GM10248 (cell line): ENCODE results near the gene TEX55.

Source experiments
- CTCF ChIA-PET: fragments of 300-600 bp; sonication (Branson Sonifier 250); formaldehyde crosslinking; extraction: SDS; loops from one replicate; lab custom pipeline; 2021; ENCODE audit warnings: antibody characterized with exemption; lab: Yijun Ruan, JAX
- POLR2A ChIA-PET: fragments of 350-650 bp; sonication (Branson Sonifier 250); formaldehyde crosslinking; extraction: SDS; loops from one replicate; lab custom pipeline; 2020; ENCODE audit warnings: antibody characterized with exemption; lab: Yijun Ruan, JAX
- DNase-seq: peaks from one replicate; pipeline ENCODE4 v3.0.0; 2012; ENCODE audit errors: extremely low spot score
- TF ChIP-seq, protein P1 (sequence below): IDR thresholded peaks from 2 replicates; pipeline ENCODE4 v1.5.1; 2012; ENCODE audit warnings: mild to moderate bottlenecking, low read depth; ENCODE audit errors: extremely low read depth, missing control alignments, control extremely low read depth

The TEX55 gene

DNA sequence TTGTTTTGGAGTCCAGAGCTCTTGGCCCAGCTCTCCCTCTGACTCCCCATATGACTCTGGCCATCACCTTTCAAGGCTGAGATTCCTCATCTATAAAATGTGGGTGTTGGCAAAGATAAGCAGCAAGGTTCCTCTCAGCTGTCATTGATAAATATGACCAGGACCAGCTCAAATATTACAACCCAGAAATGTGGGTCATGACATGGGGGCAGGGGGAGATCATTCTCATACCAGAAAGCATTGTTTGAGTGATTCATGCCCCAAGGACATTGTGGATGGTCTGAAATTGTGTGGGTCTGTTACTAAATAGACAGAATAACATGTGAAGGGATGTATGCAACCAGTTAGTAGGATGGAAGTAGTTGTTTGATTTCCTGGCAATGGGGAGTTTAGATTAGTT lies 41.3 kb downstream of the TEX55 start:
- no peak for DNase-seq
- TF ChIP-seq, protein P1, sequence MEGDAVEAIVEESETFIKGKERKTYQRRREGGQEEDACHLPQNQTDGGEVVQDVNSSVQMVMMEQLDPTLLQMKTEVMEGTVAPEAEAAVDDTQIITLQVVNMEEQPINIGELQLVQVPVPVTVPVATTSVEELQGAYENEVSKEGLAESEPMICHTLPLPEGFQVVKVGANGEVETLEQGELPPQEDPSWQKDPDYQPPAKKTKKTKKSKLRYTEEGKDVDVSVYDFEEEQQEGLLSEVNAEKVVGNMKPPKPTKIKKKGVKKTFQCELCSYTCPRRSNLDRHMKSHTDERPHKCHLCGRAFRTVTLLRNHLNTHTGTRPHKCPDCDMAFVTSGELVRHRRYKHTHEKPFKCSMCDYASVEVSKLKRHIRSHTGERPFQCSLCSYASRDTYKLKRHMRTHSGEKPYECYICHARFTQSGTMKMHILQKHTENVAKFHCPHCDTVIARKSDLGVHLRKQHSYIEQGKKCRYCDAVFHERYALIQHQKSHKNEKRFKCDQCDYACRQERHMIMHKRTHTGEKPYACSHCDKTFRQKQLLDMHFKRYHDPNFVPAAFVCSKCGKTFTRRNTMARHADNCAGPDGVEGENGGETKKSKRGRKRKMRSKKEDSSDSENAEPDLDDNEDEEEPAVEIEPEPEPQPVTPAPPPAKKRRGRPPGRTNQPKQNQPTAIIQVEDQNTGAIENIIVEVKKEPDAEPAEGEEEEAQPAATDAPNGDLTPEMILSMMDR: no peak
- POLR2A ChIA-PET: no interaction called here
- CTCF ChIA-PET: interaction anchor here (1.0 to 1.4 kb wide), 2 partner anchors 10 to 54 kb away, joined by 4 read pairs; no protein-coding TSS in a partner anchor

DNA sequence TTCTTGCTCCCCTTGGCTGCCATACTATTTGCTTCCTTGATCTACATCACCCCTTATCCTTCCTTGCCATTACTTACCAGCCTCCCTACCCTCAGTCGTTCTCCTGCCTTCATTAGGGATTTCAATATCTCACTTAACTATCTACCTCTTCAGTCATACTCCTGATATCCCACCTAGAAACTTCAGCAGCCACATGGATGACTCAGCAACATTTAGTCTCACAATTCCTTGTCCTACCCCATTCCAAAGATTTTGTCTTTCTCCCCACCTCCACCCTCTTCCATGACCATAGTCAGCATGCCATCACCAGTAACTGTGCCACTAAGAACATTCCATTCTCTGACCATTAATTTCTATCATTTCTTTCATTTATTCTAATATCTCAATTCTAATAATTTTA lies 45.8 kb downstream of the TEX55 start:
- DNase-seq: no peak
- POLR2A ChIA-PET: no interaction called here
- TF ChIP-seq, protein P1: no peak
- CTCF ChIA-PET: no interaction called here

DNA sequence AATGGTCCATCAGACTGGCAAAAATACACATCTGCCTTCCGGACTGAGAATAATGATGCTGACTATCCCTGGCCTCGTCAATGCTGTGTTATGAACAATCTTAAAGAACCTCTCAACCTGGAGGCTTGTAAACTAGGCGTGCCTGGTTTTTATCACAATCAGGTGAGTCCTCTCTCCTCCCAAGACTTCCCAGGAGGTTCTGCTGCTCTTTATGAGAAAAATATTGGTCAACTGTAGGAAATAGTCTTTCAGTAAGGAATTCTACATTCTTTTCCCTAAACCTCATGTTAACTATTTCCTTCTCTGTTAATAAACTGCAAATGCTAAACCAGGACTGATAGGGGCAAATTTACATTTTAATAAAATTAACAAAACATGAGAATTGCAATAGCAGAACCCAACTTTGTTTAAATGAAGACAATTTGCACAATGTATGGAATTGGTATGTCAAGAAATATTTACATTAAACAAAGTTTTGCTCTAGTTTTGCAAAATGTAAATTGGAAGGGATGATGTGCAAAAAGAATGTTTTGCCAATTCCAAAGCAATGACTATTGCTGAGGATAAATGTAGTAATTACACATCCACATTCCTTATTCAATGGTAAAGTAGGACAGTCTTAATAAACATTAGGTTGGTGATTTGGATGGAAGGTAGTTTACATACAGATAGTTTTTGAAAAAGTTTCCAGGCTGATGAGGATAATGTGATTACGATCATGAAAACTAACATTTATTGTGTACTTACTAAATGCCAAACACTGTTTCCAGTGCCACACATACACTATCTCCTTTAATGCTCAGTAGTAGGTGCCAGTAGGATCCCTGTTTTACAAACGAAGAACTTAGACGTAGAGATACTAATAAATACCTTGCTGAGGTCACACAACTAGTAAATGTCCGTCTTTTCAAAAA lies 48.5 kb downstream of the TEX55 start:
- TF ChIP-seq, protein P1: no peak
- POLR2A ChIA-PET: no interaction called here
- CTCF ChIA-PET: no interaction called here
- no peak for DNase-seq

DNA sequence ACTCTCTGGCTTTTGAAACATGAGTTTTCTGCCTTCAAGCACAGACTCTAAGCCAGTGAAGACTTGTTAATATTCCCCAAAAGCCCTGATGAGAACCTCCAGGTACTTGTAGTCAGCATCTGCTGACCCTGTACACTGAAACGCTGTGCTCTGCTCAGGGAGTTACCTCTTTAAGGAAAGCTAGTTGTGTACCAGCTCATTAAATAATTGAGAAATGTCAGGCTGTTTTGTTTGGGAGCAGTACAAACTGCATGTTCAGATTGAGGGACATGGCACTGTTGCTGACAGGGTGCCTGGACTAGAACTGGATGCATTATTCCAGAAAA lies 49.1 kb downstream of the TEX55 start:
- TF ChIP-seq, protein P1: no peak
- ChIA-PET POLR2A (no interaction called here), CTCF (no interaction called here)
- DNase-seq: no peak

DNA sequence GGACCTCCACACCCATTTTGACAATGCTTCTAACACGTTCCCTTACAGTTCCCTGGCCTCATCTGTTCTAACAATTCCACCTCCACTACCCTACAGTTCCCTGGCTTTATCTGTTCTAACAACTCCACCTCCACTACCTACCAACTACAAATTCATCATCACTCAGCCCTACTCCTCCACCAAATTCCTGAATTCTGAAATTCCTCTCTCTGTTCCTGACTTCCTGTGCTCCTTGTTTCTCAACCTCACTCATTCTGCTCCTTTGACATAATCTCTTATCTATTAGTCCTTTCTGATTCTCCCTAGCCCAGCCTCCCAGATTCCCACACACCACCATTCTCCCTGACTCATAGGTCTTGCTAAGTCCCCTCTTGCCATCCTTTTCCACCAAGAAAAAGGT lies 49.9 kb downstream of the TEX55 start:
- CTCF ChIA-PET: no interaction called here
- DNase-seq: no peak
- TF ChIP-seq, protein P1: no peak
- POLR2A ChIA-PET: no interaction called here
